H1 (cell line): Measurements from ENCODE around the gene NCAM1. TPM values are rescaled to one million over a fixed set of nuclear protein-coding genes. Genes with fewer than 3 reads are reported as not detected.

Source experiments
- JUN ChIP-seq: IDR thresholded peaks from 2 replicates; pipeline ENCODE4 v1.6.1; 2011; ENCODE audit warnings: low read depth, mild to moderate bottlenecking, improper control_type of control experiment, low read length
- KDM1A ChIP-seq: fragments of 200-600, 300-600 bp; sonication (generic); IDR thresholded peaks from 2 replicates; pipeline ENCODE4 v1.7.1; 2016; ENCODE audit warnings: mild to moderate bottlenecking, low read length, borderline replicate concordance
- NANOG ChIP-seq: IDR thresholded peaks from 2 replicates; pipeline ENCODE4 v1.6.1; 2011; ENCODE audit warnings: low read length, low read depth, mild to moderate bottlenecking, inconsistent platforms; ENCODE audit not compliant: insufficient read depth, poor library complexity, severe bottlenecking
- polyA plus RNA-seq, 7 experiments: library from polyadenylated mRNA; depleted of rRNA in 3 of 7; stranded (reverse) in 5 of 7; unstranded in 2 of 7; fragments of >200 nt in 5 of 7; fragments of 200-250 nt in 2 of 7; gene quantifications; 1 replicate in 5 of 7; 2 replicates in 1 of 7; 4 replicates in 1 of 7; pipeline versions ENCODE4 v1.2.1 to v1.2.3, GENCODE V29; 2011 to 2013; ENCODE audit warnings: missing spikeins in 2 of 7, mixed read lengths in 2 of 7
- total RNA-seq: library from RNA; stranded (reverse); fragmentation: NEBNext Ultra II Directional; extraction: Animal tissue kit (Norgen Biotek cat#: 25700); gene quantifications from 2 replicates; pipeline ENCODE4 v1.2.1, GENCODE V29; 2021

NCAM1 gene
- total and polyA plus RNA-seq, 2 of the 8 experiments (the other 6 are each of a cell fraction or from before 2014, with no cell fraction given), result 3.1 to 4.3 TPM

- no peak for TF ChIP-seq NANOG
- no peak for TF ChIP-seq KDM1A
- TF ChIP-seq JUN, result no peak
- TF ChIP-seq, all 59 proteins: peak for 0
Observed at GRCh38 chr11:113173126-113173525, 211.9 kb downstream of the NCAM1 start (continued).
